Measurements from ENCODE around the gene NIM1K. TPM values are rescaled to one million over a fixed set of nuclear protein-coding genes. Genes with fewer than 3 reads are reported as not detected.

NIM1K gene
- total and polyA plus RNA-seq, 2 donors (not counting 1 experiment from before 2014, with no cell fraction given): 0.13 to 0.32 TPM

DNA sequence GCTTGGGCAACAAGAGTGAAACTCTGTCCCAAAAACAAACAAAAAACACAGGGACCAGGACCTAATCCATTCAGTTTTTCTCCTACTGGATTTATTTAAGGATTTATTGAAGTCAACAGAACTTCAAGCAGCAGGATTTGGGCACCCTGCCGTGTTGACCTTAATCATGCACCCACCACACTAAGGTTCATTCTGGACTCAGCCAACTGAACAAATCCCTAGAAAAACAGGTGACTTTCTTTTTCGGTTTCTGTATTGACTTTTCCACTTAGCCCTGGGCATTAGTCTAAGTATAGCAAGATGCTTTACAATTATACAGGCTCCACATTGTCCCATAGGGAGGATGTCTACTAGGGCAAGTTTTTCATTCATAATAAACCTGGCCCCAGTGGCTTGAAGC, 41.3 kb upstream of the NIM1K start:
- Mint-ChIP-seq H3K27me3 (no peaks in the 10 kb centered on the region), H3K4me1 (no peaks in the 10 kb centered on the region), H3K4me3 (no peak overlapping the region), H3K9me3 (ENCODE audit: insufficient read depth) (no peaks in the 10 kb centered on the region), H3K27ac (no peak overlapping the region)
- Histone ChIP-seq H3K4me2 (replicated peaks; ENCODE audit: low read depth, low read length, poor library complexity, severe bottlenecking) (no peak overlapping the region), H3K27me3 (replicated peaks in 1 of 4; ENCODE audit: control extremely low read depth in 1 of 4, control insufficient read depth in 3 of 4, insufficient read depth in 4 of 4, low read length in 3 of 4) (no peaks in the 10 kb centered on the region), H2AFZ (ENCODE audit: insufficient read depth, low read depth, low read length, poor library complexity, severe bottlenecking) (no peak overlapping the region), H3K27ac (ENCODE audit: low read length in 2 of 2) (no peak overlapping the region), H3K9me3 (ENCODE audit: control extremely low read depth in 1 of 3, control insufficient read depth in 2 of 3, insufficient read depth in 1 of 3, low read length in 2 of 3) (no peaks in the 10 kb centered on the region), H3K79me2 (ENCODE audit: control insufficient read depth, insufficient read depth, low read length) (peaks cover 55% of the 10 kb centered on the region), H3K36me3 (replicated peaks in 1 of 2; ENCODE audit: control extremely low read depth in 1 of 2, control insufficient read depth in 1 of 2, extremely low read depth in 1 of 2, insufficient read depth in 2 of 2, low read length in 1 of 2) (peaks cover 8 to 24% of the 10 kb centered on the region in 2 experiments), H4K20me1 (ENCODE audit: control insufficient read depth, insufficient read depth, low read length, poor library complexity, severe bottlenecking) (peaks cover 29% of the 10 kb centered on the region), H3K4me1 (ENCODE audit: control insufficient read depth in 2 of 2, insufficient read depth in 2 of 2, low read length in 2 of 2) (no peaks in the 10 kb centered on the region), H3K9ac (ENCODE audit: low read length) (no peak overlapping the region), H3K4me3 (ENCODE audit: control extremely low read depth in 1 of 5, extremely low read depth in 1 of 5, insufficient read depth in 1 of 5, low read depth in 2 of 5, low read length in 4 of 5) (no peak overlapping the region)
- ChIA-PET CTCF (no interaction called here), POLR2A (no interaction called here)
- intact Hi-C loops (cut with micrococcal nuclease): no loop called here
- TF ChIP-seq EZH2 (IDR thresholded peaks at IDR 0.05; ENCODE audit: borderline replicate concordance, insufficient read depth, low read depth, low read length, poor library complexity, severe bottlenecking): no peak
- TF ChIP-seq, protein P1, sequence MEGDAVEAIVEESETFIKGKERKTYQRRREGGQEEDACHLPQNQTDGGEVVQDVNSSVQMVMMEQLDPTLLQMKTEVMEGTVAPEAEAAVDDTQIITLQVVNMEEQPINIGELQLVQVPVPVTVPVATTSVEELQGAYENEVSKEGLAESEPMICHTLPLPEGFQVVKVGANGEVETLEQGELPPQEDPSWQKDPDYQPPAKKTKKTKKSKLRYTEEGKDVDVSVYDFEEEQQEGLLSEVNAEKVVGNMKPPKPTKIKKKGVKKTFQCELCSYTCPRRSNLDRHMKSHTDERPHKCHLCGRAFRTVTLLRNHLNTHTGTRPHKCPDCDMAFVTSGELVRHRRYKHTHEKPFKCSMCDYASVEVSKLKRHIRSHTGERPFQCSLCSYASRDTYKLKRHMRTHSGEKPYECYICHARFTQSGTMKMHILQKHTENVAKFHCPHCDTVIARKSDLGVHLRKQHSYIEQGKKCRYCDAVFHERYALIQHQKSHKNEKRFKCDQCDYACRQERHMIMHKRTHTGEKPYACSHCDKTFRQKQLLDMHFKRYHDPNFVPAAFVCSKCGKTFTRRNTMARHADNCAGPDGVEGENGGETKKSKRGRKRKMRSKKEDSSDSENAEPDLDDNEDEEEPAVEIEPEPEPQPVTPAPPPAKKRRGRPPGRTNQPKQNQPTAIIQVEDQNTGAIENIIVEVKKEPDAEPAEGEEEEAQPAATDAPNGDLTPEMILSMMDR (IDR thresholded peaks at IDR 0.05): no peak
- DNase-seq (no peak), ATAC-seq (ENCODE audit: low read depth) (no peak)
- WGBS (ENCODE audit: insufficient coverage): 100% methylated on average over 1 of the region's 2 CpGs

DNA sequence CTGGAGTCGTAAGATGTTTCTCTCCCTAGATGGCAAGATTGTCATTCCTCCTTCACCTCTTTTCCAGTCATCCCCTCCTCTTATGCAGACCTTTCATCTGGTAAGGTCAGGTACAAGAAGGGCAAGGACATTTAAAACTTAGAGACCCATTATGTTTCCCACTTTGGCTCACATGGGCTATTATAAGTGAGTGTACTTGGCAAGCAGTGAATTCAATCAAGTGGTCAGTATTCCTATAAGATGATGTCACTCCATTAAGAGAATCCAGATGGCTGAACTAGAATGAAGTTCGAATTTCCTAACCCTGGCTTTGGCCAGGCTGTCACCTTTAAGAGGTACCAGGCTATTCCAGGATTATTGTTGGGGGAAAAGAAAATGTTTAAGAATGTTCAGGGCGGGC, 39.1 kb upstream of the NIM1K start:
- Histone ChIP-seq H2AFZ (ENCODE audit: insufficient read depth, low read depth, low read length, poor library complexity, severe bottlenecking) (no peak overlapping the region), H3K4me3 (ENCODE audit: control extremely low read depth in 1 of 5, extremely low read depth in 1 of 5, insufficient read depth in 1 of 5, low read depth in 2 of 5, low read length in 4 of 5) (no peak overlapping the region), H3K27me3 (replicated peaks in 1 of 4; ENCODE audit: control extremely low read depth in 1 of 4, control insufficient read depth in 3 of 4, insufficient read depth in 4 of 4, low read length in 3 of 4) (no peaks in the 10 kb centered on the region), H3K9me3 (ENCODE audit: control extremely low read depth in 1 of 3, control insufficient read depth in 2 of 3, insufficient read depth in 1 of 3, low read length in 2 of 3) (no peaks in the 10 kb centered on the region), H3K9ac (ENCODE audit: low read length) (no peak overlapping the region), H3K79me2 (ENCODE audit: control insufficient read depth, insufficient read depth, low read length) (peaks cover 43% of the 10 kb centered on the region), H3K36me3 (replicated peaks in 1 of 2; ENCODE audit: control extremely low read depth in 1 of 2, control insufficient read depth in 1 of 2, extremely low read depth in 1 of 2, insufficient read depth in 2 of 2, low read length in 1 of 2) (peaks cover 13 to 17% of the 10 kb centered on the region in 2 experiments), H3K4me1 (ENCODE audit: control insufficient read depth in 2 of 2, insufficient read depth in 2 of 2, low read length in 2 of 2) (no peaks in the 10 kb centered on the region), H3K27ac (ENCODE audit: low read length in 2 of 2) (no peak overlapping the region), H4K20me1 (ENCODE audit: control insufficient read depth, insufficient read depth, low read length, poor library complexity, severe bottlenecking) (peaks cover 33% of the 10 kb centered on the region), H3K4me2 (replicated peaks; ENCODE audit: low read depth, low read length, poor library complexity, severe bottlenecking) (no peak overlapping the region)
- Mint-ChIP-seq H3K4me3 (no peak overlapping the region), H3K27ac (no peak overlapping the region), H3K4me1 (no peaks in the 10 kb centered on the region), H3K27me3 (no peaks in the 10 kb centered on the region), H3K9me3 (ENCODE audit: insufficient read depth) (no peaks in the 10 kb centered on the region)
- intact Hi-C loops (cut with micrococcal nuclease): no loop called here
- no peak for ATAC-seq (ENCODE audit: low read depth)
- ChIA-PET POLR2A (no interaction called here), CTCF (no interaction called here)
- DNase-seq: no peak
- no peak for TF ChIP-seq EZH2 (IDR thresholded peaks at IDR 0.05; ENCODE audit: borderline replicate concordance, insufficient read depth, low read depth, low read length, poor library complexity, severe bottlenecking)
- TF ChIP-seq, protein P1 (IDR thresholded peaks at IDR 0.05): no peak
- 100% methylated on average over 1 of the region's 3 CpGs for WGBS (ENCODE audit: insufficient coverage)
